CD14-positive monocyte (primary cell): ENCODE results near the gene TFPI2. TPM values are rescaled to one million over a fixed set of nuclear protein-coding genes. Genes with fewer than 3 reads are reported as not detected.

ENCODE experiments used
- DNase-seq, 3 donors: peaks; one replicate each; pipeline ENCODE4 v3.0.0-alpha.2; 2011 to 2022
- H2AFZ ChIP-seq: 2 replicates; pipeline ENCODE4 v1.6.0; 2012; ENCODE audit warnings: mild to moderate bottlenecking, low read depth, low read length, inconsistent platforms; ENCODE audit not compliant: insufficient read depth, poor library complexity, severe bottlenecking
- H3K27ac ChIP-seq, 2 donors: 1 replicate in 1 of 2; 2 replicates in 1 of 2; pipeline ENCODE4 v1.5.1; 2012 to 2013; ENCODE audit warnings: low read length in 2 of 2, control low read depth in 1 of 2, inconsistent platforms in 1 of 2, low read depth in 1 of 2, mild to moderate bottlenecking in 1 of 2
- H3K27me3 ChIP-seq, 2 donors: one replicate each; pipeline versions ENCODE4 v1.6.0 to v1.6.1; 2011 to 2013; ENCODE audit warnings: low read length in 2 of 2; ENCODE audit not compliant: control insufficient read depth in 2 of 2, insufficient read depth in 2 of 2
- H3K36me3 ChIP-seq, 2 donors: replicated peaks in 1 of 2; 1 replicate in 1 of 2; 2 replicates in 1 of 2; pipeline versions ENCODE4 v1.5.1 to v1.6.1; 2012 to 2013; ENCODE audit warnings: low read length in 2 of 2, control low read depth in 1 of 2, inconsistent platforms in 1 of 2, mild to moderate bottlenecking in 1 of 2; ENCODE audit not compliant: insufficient read depth in 2 of 2, control insufficient read depth in 1 of 2
- H3K4me1 ChIP-seq, 2 donors: 1 replicate in 1 of 2; 2 replicates in 1 of 2; pipeline versions ENCODE4 v1.5.1 to v1.6.1; 2012 to 2013; ENCODE audit warnings: low read length in 2 of 2, control low read depth in 1 of 2, inconsistent platforms in 1 of 2, mild to moderate bottlenecking in 1 of 2, moderate library complexity in 1 of 2; ENCODE audit not compliant: insufficient read depth in 2 of 2, control insufficient read depth in 1 of 2
- H3K4me2 ChIP-seq: replicated peaks from 2 replicates; pipeline ENCODE3; 2012; ENCODE audit warnings: low read length, moderate library complexity, mild to moderate bottlenecking; ENCODE audit not compliant: poor library complexity, severe bottlenecking; ENCODE audit errors: extremely low read depth
- H3K4me3 ChIP-seq, 3 experiments: fragments of 200-600 bp in 1 of 3; sonication (generic) in 1 of 3; replicated peaks in 1 of 3; 1 replicate in 2 of 3; 2 replicates in 1 of 3; pipeline ENCODE4 v1.5.1; 2011 to 2013; ENCODE audit warnings: low read length in 3 of 3, mild to moderate bottlenecking in 3 of 3, control low read depth in 2 of 3, low read depth in 2 of 3, inconsistent platforms in 1 of 3, moderate library complexity in 1 of 3
- H3K79me2 ChIP-seq: 2 replicates; pipeline ENCODE4 v1.6.0; 2012; ENCODE audit warnings: mild to moderate bottlenecking, control low read depth, inconsistent platforms, low read length, moderate library complexity; ENCODE audit not compliant: insufficient read depth
- H3K9ac ChIP-seq: 2 replicates; pipeline ENCODE4 v1.6.0; 2017; ENCODE audit warnings: low read length, mild to moderate bottlenecking; ENCODE audit not compliant: insufficient read depth, poor library complexity, severe bottlenecking
- H3K9me3 ChIP-seq, 2 donors: replicated peaks in 1 of 2; 1 replicate in 1 of 2; 2 replicates in 1 of 2; pipeline versions ENCODE4 v1.5.1 to v1.6.1; 2012 to 2013; ENCODE audit warnings: low read length in 2 of 2, control low read depth in 1 of 2; ENCODE audit not compliant: control insufficient read depth in 1 of 2, insufficient read depth in 1 of 2
- H4K20me1 ChIP-seq: 2 replicates; pipeline ENCODE4 v1.6.0; 2012; ENCODE audit warnings: mild to moderate bottlenecking, low read length, control low read depth, moderate library complexity; ENCODE audit not compliant: insufficient read depth
- H3K27ac Mint-ChIP-seq, 7 donors: one replicate each; pipeline ENCODE4 v1.8.0; 2020; ENCODE audit warnings: mild to moderate bottlenecking in 7 of 7, mixed read lengths in 7 of 7, moderate library complexity in 6 of 7, inconsistent platforms in 2 of 7
- H3K27me3 Mint-ChIP-seq, 3 donors: one replicate each; pipeline ENCODE4 v1.8.0; 2021 to 2022; ENCODE audit warnings: low read depth in 3 of 3, mild to moderate bottlenecking in 3 of 3, mixed read lengths in 3 of 3, moderate library complexity in 3 of 3, inconsistent platforms in 1 of 3
- H3K36me3 Mint-ChIP-seq, 2 donors: one replicate each; pipeline ENCODE4 v1.8.0; 2020; ENCODE audit warnings: mixed read lengths in 2 of 2, inconsistent platforms in 1 of 2, mild to moderate bottlenecking in 1 of 2
- H3K4me1 Mint-ChIP-seq: one replicate; pipeline ENCODE4 v1.8.0; 2020; ENCODE audit warnings: mild to moderate bottlenecking, mixed read lengths
- H3K4me3 Mint-ChIP-seq, 2 donors: one replicate each; pipeline ENCODE4 v1.8.0; 2020; ENCODE audit warnings: mild to moderate bottlenecking in 2 of 2, mixed read lengths in 2 of 2, moderate library complexity in 1 of 2
- H3K9me3 Mint-ChIP-seq, 7 donors: one replicate each; pipeline ENCODE4 v1.8.0; 2020 to 2022; ENCODE audit warnings: mixed read lengths in 7 of 7, mild to moderate bottlenecking in 6 of 7, moderate library complexity in 6 of 7, inconsistent platforms in 2 of 7
- WGBS: methylation state at CpG from one replicate; pipeline ENCODE4 v1.1.5; 2013; ENCODE audit warnings: missing lambda C conversion rate; ENCODE audit not compliant: insufficient coverage; 5-methylcytosine and 5-hydroxymethylcytosine counted together
- intact Hi-C, 2 donors: fragments of 100-400 bp; cut with micrococcal nuclease; formaldehyde crosslinking; loops; one replicate each; pipeline versions ENCODE4 v1.15.0 to v1.15.1; 2023
- polyA plus RNA-seq, 3 donors: library from polyadenylated mRNA; depleted of rRNA in 1 of 3; unstranded in 2 of 3; stranded (reverse) in 1 of 3; fragments of 300-500 nt in 2 of 3; fragments of >200 nt in 1 of 3; fragmentation: Illumina TruSeq in 2 of 3; gene quantifications; 1 replicate in 2 of 3; 2 replicates in 1 of 3; pipeline ENCODE4 v1.2.3, GENCODE V29; 2012 to 2021
- TF ChIP-seq, protein P1 (sequence below): fragments of 200-600 bp; IDR thresholded peaks from one replicate; pipeline ENCODE4 v1.8.0; 2022; ENCODE audit warnings: antibody characterized with exemption, mild to moderate bottlenecking

Gene TFPI2
- polyA plus RNA-seq, 3 donors: not detected

DNA sequence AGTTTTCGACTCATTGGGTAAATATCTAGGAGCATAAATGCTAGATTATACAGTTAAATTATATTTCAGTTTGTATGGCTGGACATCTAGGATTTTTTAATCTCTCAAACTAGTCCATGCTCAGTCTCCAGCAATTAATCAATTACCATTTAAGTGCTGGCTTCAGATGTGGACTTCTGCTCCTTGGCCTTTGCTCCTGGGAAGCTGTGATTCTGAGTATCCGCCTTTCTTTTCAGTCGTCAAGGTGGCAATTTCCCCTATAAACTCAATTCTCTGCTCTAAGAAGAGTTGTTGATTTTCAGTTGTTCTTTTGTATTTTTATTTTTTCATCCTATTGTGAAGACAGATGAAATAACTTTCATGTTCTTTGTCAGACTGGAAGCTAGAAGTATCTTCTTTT is 23.7 kb downstream of the TFPI2 start:
- TF ChIP-seq, protein P1, sequence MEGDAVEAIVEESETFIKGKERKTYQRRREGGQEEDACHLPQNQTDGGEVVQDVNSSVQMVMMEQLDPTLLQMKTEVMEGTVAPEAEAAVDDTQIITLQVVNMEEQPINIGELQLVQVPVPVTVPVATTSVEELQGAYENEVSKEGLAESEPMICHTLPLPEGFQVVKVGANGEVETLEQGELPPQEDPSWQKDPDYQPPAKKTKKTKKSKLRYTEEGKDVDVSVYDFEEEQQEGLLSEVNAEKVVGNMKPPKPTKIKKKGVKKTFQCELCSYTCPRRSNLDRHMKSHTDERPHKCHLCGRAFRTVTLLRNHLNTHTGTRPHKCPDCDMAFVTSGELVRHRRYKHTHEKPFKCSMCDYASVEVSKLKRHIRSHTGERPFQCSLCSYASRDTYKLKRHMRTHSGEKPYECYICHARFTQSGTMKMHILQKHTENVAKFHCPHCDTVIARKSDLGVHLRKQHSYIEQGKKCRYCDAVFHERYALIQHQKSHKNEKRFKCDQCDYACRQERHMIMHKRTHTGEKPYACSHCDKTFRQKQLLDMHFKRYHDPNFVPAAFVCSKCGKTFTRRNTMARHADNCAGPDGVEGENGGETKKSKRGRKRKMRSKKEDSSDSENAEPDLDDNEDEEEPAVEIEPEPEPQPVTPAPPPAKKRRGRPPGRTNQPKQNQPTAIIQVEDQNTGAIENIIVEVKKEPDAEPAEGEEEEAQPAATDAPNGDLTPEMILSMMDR: no peak
- Mint-ChIP-seq H3K36me3 (no peaks in the 10 kb centered on the region), H3K27me3 (peaks cover 0 to 4% (median 3%) of the 10 kb centered on the region in 3 donors), H3K4me1 (no peaks in the 10 kb centered on the region), H3K27ac (no peak overlapping the region), H3K4me3 (no peak overlapping the region), H3K9me3 (peaks cover 0 to 2% (median 0%) of the 10 kb centered on the region in 7 donors)
- Histone ChIP-seq H3K27ac (no peak overlapping the region), H4K20me1 (no peaks in the 10 kb centered on the region), H3K4me2 (no peak overlapping the region), H3K27me3 (no peaks in the 10 kb centered on the region), H3K79me2 (no peaks in the 10 kb centered on the region), H3K4me3 (no peak overlapping the region), H3K4me1 (no peaks in the 10 kb centered on the region), H3K9me3 (no peaks in the 10 kb centered on the region), H3K36me3 (no peaks in the 10 kb centered on the region), H2AFZ (no peak overlapping the region), H3K9ac (no peak overlapping the region)
- DNase-seq: no peak
- WGBS: no CpG with 5 or more reads among the region's 3 CpGs
- intact Hi-C loops: no loop called here

DNA sequence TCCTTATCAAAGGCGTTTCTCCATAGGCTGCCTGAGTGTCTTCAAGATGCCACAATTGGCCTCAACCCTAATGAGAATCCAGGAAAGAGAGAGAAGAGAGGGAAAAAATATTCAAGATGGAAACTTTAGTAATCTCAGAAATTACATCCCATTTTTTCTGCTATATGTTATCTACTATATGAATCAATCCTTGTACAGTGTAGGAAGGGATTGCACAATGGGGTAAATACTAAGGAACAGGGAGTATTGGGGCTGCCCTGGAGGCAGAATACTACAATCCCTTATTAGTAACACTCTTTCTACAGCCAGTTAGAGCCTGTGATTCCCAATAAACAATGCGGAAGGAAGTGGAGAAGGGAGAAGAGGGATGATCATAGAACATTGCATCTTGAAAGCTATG is 27.9 kb downstream of the TFPI2 start:
- Histone ChIP-seq H3K9me3 (no peaks in the 10 kb centered on the region), H3K4me1 (no peaks in the 10 kb centered on the region), H3K4me2 (no peak overlapping the region), H3K27me3 (no peaks in the 10 kb centered on the region), H3K4me3 (no peak overlapping the region), H3K79me2 (no peaks in the 10 kb centered on the region), H4K20me1 (no peaks in the 10 kb centered on the region), H3K9ac (no peak overlapping the region), H2AFZ (no peak overlapping the region), H3K27ac (no peak overlapping the region), H3K36me3 (no peaks in the 10 kb centered on the region)
- peaks cover 0 to 3% (median 2%) of the 10 kb centered on the region in 3 donors for H3K27me3 Mint-ChIP-seq
- H3K27ac Mint-ChIP-seq: no peak overlapping the region
- no peak for DNase-seq
- H3K4me3 Mint-ChIP-seq: no peak overlapping the region
- no CpG with 5 or more reads among the region's 2 CpGs for WGBS
- TF ChIP-seq, protein P1: no peak
- peaks cover 0 to 4% (median 0%) of the 10 kb centered on the region in 7 donors for H3K9me3 Mint-ChIP-seq
- no peaks in the 10 kb centered on the region for H3K36me3 Mint-ChIP-seq
- H3K4me1 Mint-ChIP-seq: no peaks in the 10 kb centered on the region
- intact Hi-C loops: no loop called here
